Mononuclear cell (primary cell): ENCODE data around the gene HYDIN. TPM values are rescaled to one million over a fixed set of nuclear protein-coding genes. Genes with fewer than 3 reads are reported as not detected.

Experiments
- H3K27me3 ChIP-seq: 2 replicates; pipeline ENCODE4 v1.6.0; 2011; ENCODE audit warnings: low read length, control low read depth; ENCODE audit not compliant: insufficient read depth
- H3K4me1 ChIP-seq: 2 replicates; pipeline ENCODE4 v1.5.1; 2011; ENCODE audit warnings: mild to moderate bottlenecking, low read length, control low read depth; ENCODE audit not compliant: insufficient read depth
- H3K4me3 ChIP-seq: 2 replicates; pipeline ENCODE4 v1.5.1; 2011; ENCODE audit warnings: mild to moderate bottlenecking, low read length, moderate library complexity
- H3K9me3 ChIP-seq: 2 replicates; pipeline ENCODE4 v1.5.1; 2011; ENCODE audit warnings: low read depth, mild to moderate bottlenecking, control low read depth, low read length
- total RNA-seq: library from RNA; depleted of rRNA; stranded (reverse); fragments of >200 nt; gene quantifications from one replicate; pipeline ENCODE4 v1.2.3, GENCODE V29; 2012

Gene HYDIN
- 0.21 TPM for total RNA-seq

- H3K9me3 ChIP-seq, result peaks cover 18% of the 10 kb centered on the region
- H3K4me3 ChIP-seq, result no peak within 1 kb of the TSS
- peaks cover 26% of the 10 kb centered on the region for H3K27me3 ChIP-seq
- H3K4me1 ChIP-seq, result no peaks in the 10 kb centered on the region
These were observed at the start of gene HYDIN for GRCh38 chr16:71230122-71230845. TSS of gene HYDIN (minus strand) at chr16:71230722. CDS start at chr16:71186895, 43,827 bp downstream.

DNA sequence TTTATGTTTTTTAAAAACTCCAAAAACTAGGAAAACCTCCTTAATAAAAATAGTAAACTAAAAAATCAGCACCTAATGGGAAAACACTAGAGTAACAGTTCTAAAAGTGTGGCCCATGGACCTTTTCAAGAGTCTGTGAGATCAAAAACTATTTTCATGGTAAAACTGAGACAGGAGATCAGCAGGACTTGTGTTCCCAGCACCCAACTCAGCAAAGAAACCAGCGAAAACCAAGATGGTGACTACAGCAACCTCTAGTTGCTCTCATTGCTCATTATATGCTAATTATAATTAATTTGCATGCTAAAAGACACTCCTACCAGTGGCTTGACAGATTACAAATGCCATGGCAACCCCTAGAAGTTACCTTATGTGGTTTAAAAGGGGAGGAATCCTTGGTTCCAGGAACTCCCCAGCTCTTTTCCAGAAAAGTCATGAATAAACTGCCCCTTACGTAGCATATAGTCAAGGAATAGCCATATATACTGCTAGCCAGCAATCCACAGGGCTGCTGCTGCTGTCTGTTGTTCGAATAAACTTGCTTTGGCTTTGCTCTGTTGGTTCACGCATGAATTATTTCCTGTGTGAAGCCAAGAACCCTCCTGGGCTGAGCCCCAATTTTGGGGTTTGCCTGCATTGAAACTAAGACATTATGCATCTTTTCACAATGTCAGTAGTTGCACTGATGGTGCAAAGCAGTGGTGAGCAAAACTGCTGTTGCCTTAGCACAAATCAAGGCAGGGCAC, 46.2 kb upstream of the HYDIN start:
- no peak overlapping the region for H3K4me3 ChIP-seq
- no peaks in the 10 kb centered on the region for H3K27me3 ChIP-seq
- no peaks in the 10 kb centered on the region for H3K4me1 ChIP-seq
- peaks cover 11% of the 10 kb centered on the region for H3K9me3 ChIP-seq

DNA sequence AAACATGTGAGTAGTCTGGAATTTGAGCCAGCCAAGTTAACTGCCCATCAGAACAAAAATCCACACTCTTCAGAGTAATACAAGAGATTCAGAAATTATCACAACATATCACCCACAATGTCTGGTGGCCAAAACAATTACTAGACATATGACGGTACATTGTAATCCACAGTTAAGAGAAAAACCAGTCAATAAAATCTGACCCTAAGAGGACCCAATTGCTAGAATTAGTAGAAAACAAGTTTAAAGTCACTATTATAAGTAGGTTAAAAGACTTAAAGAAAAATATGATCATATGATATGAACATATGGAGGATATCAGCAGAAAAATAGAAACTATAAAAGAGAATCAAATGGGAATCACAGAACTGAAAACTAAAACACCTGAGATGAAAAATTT, 42.9 kb upstream of the HYDIN start:
- peaks cover 11% of the 10 kb centered on the region for H3K9me3 ChIP-seq
- no peaks in the 10 kb centered on the region for H3K4me1 ChIP-seq
- H3K4me3 ChIP-seq, result no peak overlapping the region
- no peaks in the 10 kb centered on the region for H3K27me3 ChIP-seq

GRCh38 chr16:71264299-71264698, 33.8 kb upstream of the HYDIN start:
- Histone ChIP-seq H3K9me3 (no peaks in the 10 kb centered on the region), H3K27me3 (no peaks in the 10 kb centered on the region)

DNA sequence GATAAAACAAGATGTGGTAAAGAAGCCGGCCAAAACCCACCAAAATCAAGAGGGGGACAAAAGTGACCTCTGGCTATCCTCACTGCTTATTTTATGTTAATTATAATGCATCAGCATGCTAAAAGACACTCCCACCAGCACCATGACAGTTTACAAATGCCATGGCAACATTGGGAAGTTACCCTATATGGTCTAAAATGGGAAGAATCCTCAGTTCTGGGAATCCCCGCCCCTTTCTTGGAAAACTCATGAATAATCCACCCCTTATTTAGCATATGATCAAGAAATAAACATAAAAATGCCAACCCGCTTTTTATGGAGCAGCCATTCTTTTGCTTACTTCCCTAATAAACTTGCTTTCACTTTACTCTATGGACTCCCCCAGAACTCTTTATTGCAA, 33.1 kb upstream of the HYDIN start:
- Histone ChIP-seq H3K4me3 (no peak overlapping the region), H3K27me3 (no peaks in the 10 kb centered on the region), H3K9me3 (no peaks in the 10 kb centered on the region), H3K4me1 (no peaks in the 10 kb centered on the region)

More at GRCh38 chr16:71264299-71264698, 33.8 kb upstream of the HYDIN start:
- no peaks in the 10 kb centered on the region for H3K4me1 ChIP-seq
- no peak overlapping the region for H3K4me3 ChIP-seq

DNA sequence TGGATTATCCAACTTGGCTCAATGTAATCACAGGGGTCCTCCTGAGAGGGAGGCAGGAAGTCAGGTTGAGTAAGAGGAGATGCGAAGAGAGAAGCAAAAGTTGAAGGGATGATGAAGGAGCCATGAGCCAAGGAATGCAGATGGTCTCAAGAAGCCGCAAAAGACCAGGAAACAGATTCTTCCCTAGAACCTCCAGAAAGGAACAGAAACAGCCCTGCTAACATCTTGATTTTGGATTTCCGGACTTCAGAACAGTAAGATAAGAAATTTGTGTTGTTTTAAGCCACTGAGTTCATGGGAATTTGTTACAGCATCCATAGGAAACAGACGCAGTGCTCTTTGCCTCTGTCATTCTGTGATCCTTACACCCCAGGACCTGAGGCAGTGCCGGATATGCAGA, 31.9 kb upstream of the HYDIN start:
- no peaks in the 10 kb centered on the region for H3K4me1 ChIP-seq
- H3K9me3 ChIP-seq, result no peaks in the 10 kb centered on the region
- no peak overlapping the region for H3K4me3 ChIP-seq
- no peaks in the 10 kb centered on the region for H3K27me3 ChIP-seq

- Histone ChIP-seq H3K4me3 (no peak overlapping the region), H3K27me3 (no peaks in the 10 kb centered on the region), H3K9me3 (no peaks in the 10 kb centered on the region), H3K4me1 (no peaks in the 10 kb centered on the region)
These were observed 30.5 kb upstream of the HYDIN start for GRCh38 chr16:71260995-71261394.

- H3K9me3 ChIP-seq, result no peaks in the 10 kb centered on the region
- H3K4me3 ChIP-seq, result no peak overlapping the region
- H3K27me3 ChIP-seq, result no peaks in the 10 kb centered on the region
- H3K4me1 ChIP-seq, result peaks cover 7% of the 10 kb centered on the region
These were observed 28.6 kb upstream of the HYDIN start for GRCh38 chr16:71259086-71259485.

- H3K4me3 ChIP-seq, result no peak overlapping the region
- H3K4me1 ChIP-seq, result peaks cover 7% of the 10 kb centered on the region
- H3K27me3 ChIP-seq, result no peaks in the 10 kb centered on the region
- no peaks in the 10 kb centered on the region for H3K9me3 ChIP-seq
These were observed 27.9 kb upstream of the HYDIN start for GRCh38 chr16:71258372-71258771.

DNA sequence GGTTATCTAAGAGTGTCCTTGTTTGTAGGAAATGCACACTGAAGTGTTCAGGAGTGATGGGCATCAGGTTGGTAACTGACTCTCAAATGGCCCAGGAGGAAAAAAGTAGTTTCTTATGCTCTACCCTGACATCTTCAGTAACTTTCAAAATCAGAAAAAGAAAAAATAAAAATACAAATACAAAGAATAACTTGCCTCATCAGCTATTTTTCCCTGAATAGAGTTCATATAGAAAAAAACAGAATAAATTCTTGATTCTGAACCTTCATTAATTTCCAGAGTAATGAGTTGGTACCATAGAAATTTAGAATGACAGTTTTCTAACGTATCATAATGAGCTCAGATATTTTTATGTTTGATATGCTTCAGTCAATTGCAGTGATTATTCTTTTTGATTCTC, 27.2 kb upstream of the HYDIN start:
- no peaks in the 10 kb centered on the region for H3K27me3 ChIP-seq
- peaks cover 7% of the 10 kb centered on the region for H3K4me1 ChIP-seq
- no peaks in the 10 kb centered on the region for H3K9me3 ChIP-seq
- no peak overlapping the region for H3K4me3 ChIP-seq

DNA sequence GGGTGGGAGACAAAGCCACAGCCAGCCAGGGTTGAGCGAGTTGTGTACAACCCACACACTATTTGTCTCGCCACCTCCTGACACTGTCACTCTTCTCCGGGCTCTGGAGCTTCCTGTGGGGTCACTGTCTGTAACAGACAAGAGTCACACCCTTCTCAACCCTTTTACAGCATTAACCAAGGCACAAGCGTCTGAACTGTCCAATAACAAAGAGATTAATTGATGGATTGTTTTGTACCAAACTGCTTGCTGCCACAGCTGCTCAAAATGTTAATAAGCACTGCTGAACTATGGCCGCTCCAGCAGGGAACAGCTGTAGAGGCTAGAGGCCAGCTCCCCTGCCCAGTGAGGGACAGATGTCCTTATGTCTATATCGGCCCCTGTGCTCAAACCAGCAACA, 25.2 kb upstream of the HYDIN start:
- Histone ChIP-seq H3K4me1 (peaks cover 7% of the 10 kb centered on the region), H3K9me3 (no peaks in the 10 kb centered on the region), H3K27me3 (no peaks in the 10 kb centered on the region), H3K4me3 (no peak overlapping the region)

- Histone ChIP-seq H3K4me1 (peaks cover 7% of the 10 kb centered on the region), H3K9me3 (no peaks in the 10 kb centered on the region), H3K27me3 (no peaks in the 10 kb centered on the region), H3K4me3 (no peak overlapping the region)
These were observed 24.5 kb upstream of the HYDIN start for GRCh38 chr16:71254832-71255525.

- Histone ChIP-seq H3K4me3 (no peak overlapping the region), H3K4me1 (peaks cover 7% of the 10 kb centered on the region), H3K9me3 (no peaks in the 10 kb centered on the region), H3K27me3 (no peaks in the 10 kb centered on the region)
These were observed 20.1 kb upstream of the HYDIN start for GRCh38 chr16:71250461-71251235.

DNA sequence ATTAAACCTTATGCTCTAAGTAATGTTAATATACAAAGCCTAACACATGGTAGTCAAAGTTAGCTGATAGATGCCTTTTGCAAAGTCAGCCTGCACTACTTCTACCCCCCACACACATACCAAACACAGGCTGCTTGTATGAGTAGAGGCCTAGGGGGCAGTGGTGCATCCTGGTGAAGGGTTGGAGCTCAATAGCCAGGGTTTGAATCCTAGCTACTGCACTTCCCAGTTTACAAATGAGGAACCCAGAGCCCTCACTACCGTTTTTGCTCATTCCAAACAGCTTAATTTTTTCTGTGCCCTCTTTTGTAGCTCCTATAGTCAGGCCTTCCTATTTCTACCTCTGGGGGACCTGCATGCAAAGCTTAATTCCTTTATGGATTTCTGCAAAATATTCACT, 18.9 kb upstream of the HYDIN start:
- H3K4me3 ChIP-seq, result no peak overlapping the region
- no peaks in the 10 kb centered on the region for H3K27me3 ChIP-seq
- H3K9me3 ChIP-seq, result no peaks in the 10 kb centered on the region
- H3K4me1 ChIP-seq, result no peaks in the 10 kb centered on the region

- H3K27me3 ChIP-seq, result no peaks in the 10 kb centered on the region
- H3K4me3 ChIP-seq, result no peak overlapping the region
- H3K4me1 ChIP-seq, result no peaks in the 10 kb centered on the region
- no peaks in the 10 kb centered on the region for H3K9me3 ChIP-seq
These were observed 17.0 kb upstream of the HYDIN start for GRCh38 chr16:71247478-71247877.
